A673 (cell line): ENCODE measurements around the gene RASSF3. TPM values are rescaled to one million over a fixed set of nuclear protein-coding genes. Genes with fewer than 3 reads are reported as not detected.

Experiments
- BruUV-seq: library from RNA; stranded (reverse); fragments of 400-500 nt; replicated peaks from 2 replicates; lab custom pipeline; 2021; lab: Mats Ljungman, UMichigan
- CTCF ChIA-PET: fragments of 300-600 bp; sonication (Branson Sonifier 250); formaldehyde crosslinking; loops from one replicate; lab custom pipeline; 2022; ENCODE audit warnings: antibody characterized with exemption; lab: Charles Lee
- POLR2A ChIA-PET: fragments of 300-600 bp; sonication (Branson Sonifier 250); formaldehyde crosslinking; loops from one replicate; lab custom pipeline; 2022; ENCODE audit warnings: antibody characterized with exemption; ENCODE audit not compliant: low non-redundant PET; lab: Charles Lee
- DNase-seq: peaks from one replicate; pipeline ENCODE4 v3.0.0-alpha.2; 2015; ENCODE audit warnings: low spot score
- H3K27ac ChIP-seq: fragments of 200-600 bp; sonication (generic); 2 replicates; pipeline ENCODE4 v1.5.1; 2016; ENCODE audit warnings: mixed run types, low read depth, mild to moderate bottlenecking, mixed read lengths, antibody characterized with exemption, low read length; ENCODE audit not compliant: poor library complexity, severe bottlenecking
- H3K27me3 ChIP-seq: fragments of 200-600 bp; sonication (generic); replicated peaks from 2 replicates; pipeline ENCODE4 v1.6.1; 2017; ENCODE audit warnings: mixed run types, low read depth, mild to moderate bottlenecking, mixed read lengths, antibody characterized with exemption, low read length; ENCODE audit not compliant: insufficient read depth, poor library complexity
- H3K36me3 ChIP-seq: fragments of 200-600 bp; sonication (generic); 2 replicates; pipeline ENCODE4 v1.6.1; 2016; ENCODE audit warnings: mixed run types, mild to moderate bottlenecking, mixed read lengths, antibody characterized with exemption, low read length; ENCODE audit not compliant: insufficient read depth, poor library complexity, severe bottlenecking
- H3K4me1 ChIP-seq: fragments of 200-600 bp; sonication (generic); 2 replicates; pipeline ENCODE4 v1.6.1; 2017; ENCODE audit warnings: mixed run types, mild to moderate bottlenecking, mixed read lengths, antibody characterized with exemption, low read length; ENCODE audit not compliant: insufficient read depth, poor library complexity, severe bottlenecking
- H3K4me3 ChIP-seq: fragments of 200-600 bp; sonication (generic); 2 replicates; pipeline ENCODE4 v1.5.1; 2016; ENCODE audit warnings: low read depth, mixed run types, mild to moderate bottlenecking, mixed read lengths, low read length; ENCODE audit not compliant: poor library complexity, severe bottlenecking
- H3K9me3 ChIP-seq: fragments of 200-600 bp; sonication (generic); 2 replicates; pipeline ENCODE4 v1.6.1; 2016; ENCODE audit warnings: mixed run types, low read depth, mild to moderate bottlenecking, mixed read lengths, antibody characterized with exemption, low read length; ENCODE audit not compliant: poor library complexity, severe bottlenecking
- CTCF ChIP-seq: fragments of 300-800, 200-600 bp; sonication (generic); conservative IDR thresholded peaks from 2 replicates; pipeline ENCODE4 v1.5.1; 2017; ENCODE audit warnings: low read depth, mild to moderate bottlenecking, antibody characterized with exemption, low read length, moderate library complexity, mixed read lengths
- EZH2 ChIP-seq: fragments of 200-600 bp; sonication (generic); IDR thresholded peaks from 2 replicates; pipeline ENCODE4 v1.6.1; 2017; ENCODE audit warnings: borderline replicate concordance, low read depth, mild to moderate bottlenecking, mixed read lengths, antibody characterized with exemption, low read length; ENCODE audit not compliant: poor library complexity, severe bottlenecking
- intact Hi-C: fragments of 100-400 bp; cut with micrococcal nuclease; formaldehyde crosslinking; loops from one replicate; pipeline ENCODE4 v1.10.0; 2022; ENCODE audit not compliant: unreplicated experiment
- total RNA-seq: library from RNA; stranded (reverse); gene quantifications from 2 replicates; pipeline ENCODE4 v1.2.3, GENCODE V29; 2021

RASSF3 gene
- total RNA-seq, 1 experiment from 2014 or later, result 38.2 TPM

GRCh38 chr12:64675795-64676194, 65.5 kb downstream of the RASSF3 start:
- H3K36me3 ChIP-seq, result no peaks in the 10 kb centered on the region
- DNase-seq, result peak; percentile 79
- BruUV-seq, result no TSS peak
- peaks cover 68% of the 10 kb centered on the region for H3K4me1 ChIP-seq
- ChIA-PET CTCF (interaction anchor here (0.6 kb wide), 1 partner anchor 120 kb away, joined by 4 read pairs; no protein-coding TSS in a partner anchor), POLR2A (no interaction called here)
- TF ChIP-seq EZH2 (no peak), CTCF (no peak)
- H3K9me3 ChIP-seq, result no peaks in the 10 kb centered on the region
- no peak overlapping the region for H3K4me3 ChIP-seq
- H3K27ac ChIP-seq, result peak overlapping the region; percentile 73
- H3K27me3 ChIP-seq, result no peaks in the 10 kb centered on the region
- intact Hi-C loops, result no loop called here

GRCh38 chr12:64678248-64678647, 68.0 kb downstream of the RASSF3 start:
- no peak overlapping the region for H3K27ac ChIP-seq
- ChIA-PET POLR2A (no interaction called here), CTCF (no interaction called here)

DNA sequence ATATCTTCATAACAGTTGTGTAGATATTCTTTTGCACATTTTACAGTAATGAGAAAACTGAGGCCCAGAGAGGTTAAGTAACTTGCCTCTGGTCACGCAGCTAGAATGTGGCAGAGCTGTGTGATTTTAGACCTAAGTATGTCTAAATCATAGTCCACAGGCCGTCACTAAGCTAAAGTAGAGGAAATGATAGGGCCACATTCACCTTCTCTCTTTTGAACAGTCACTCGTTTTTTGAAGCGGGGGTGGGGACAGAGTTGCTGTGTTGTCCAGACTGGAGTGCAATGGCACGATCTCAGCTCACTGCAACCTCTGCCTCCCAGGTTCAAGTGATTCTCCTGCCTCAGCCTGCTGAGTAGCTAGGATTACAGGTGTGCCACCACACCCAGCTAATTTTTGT, 68.5 kb downstream of the RASSF3 start:
- Histone ChIP-seq H3K27ac (peak overlapping the region; percentile 84), H3K9me3 (no peaks in the 10 kb centered on the region), H3K27me3 (no peaks in the 10 kb centered on the region), H3K4me1 (peaks cover 68% of the 10 kb centered on the region), H3K4me3 (no peak overlapping the region), H3K36me3 (no peaks in the 10 kb centered on the region)
- ChIA-PET CTCF (no interaction called here), POLR2A (no interaction called here)
- TF ChIP-seq CTCF, result no peak
- BruUV-seq, result no TSS peak
- no peak for DNase-seq
- intact Hi-C loops, result no loop called here

More at GRCh38 chr12:64678248-64678647, 68.0 kb downstream of the RASSF3 start:
- Histone ChIP-seq H3K27me3 (no peaks in the 10 kb centered on the region), H3K9me3 (no peaks in the 10 kb centered on the region), H3K4me1 (peaks cover 68% of the 10 kb centered on the region), H3K4me3 (no peak overlapping the region), H3K36me3 (no peaks in the 10 kb centered on the region)
- TF ChIP-seq CTCF (no peak), EZH2 (no peak)
- DNase-seq, result no peak
- no TSS peak for BruUV-seq
- intact Hi-C loops, result no loop called here
